Activated naive CD8-positive, alpha-beta T cell treated with anti-CD3 and anti-CD28 coated beads, Interleukin-2, amount 10 ng/mL, durations not matched to agents 7 days and 5 days (primary cell): ENCODE measurements around the gene ZBTB44. TPM values are rescaled to one million over a fixed set of nuclear protein-coding genes. Genes with fewer than 3 reads are reported as not detected.

Source experiments
- ATAC-seq: fragments of 150-1000 bp; cut with Tn5 transposase; one replicate; pipeline ENCODE4 v1.10.0; 2021; ENCODE audit warnings: low read depth, moderate library complexity
- POLR2A ChIA-PET: fragments of 350-600 bp; sonication (Branson Sonifier 250); formaldehyde crosslinking; loops from one replicate; lab custom pipeline; 2021; ENCODE audit warnings: antibody characterized with exemption; lab: Charles Lee
- DNase-seq: peaks from one replicate; pipeline ENCODE4 v3.0.0; 2021
- H3K27ac Mint-ChIP-seq: one replicate; pipeline ENCODE4 v1.8.0; 2022; ENCODE audit warnings: mild to moderate bottlenecking, mixed read lengths
- H3K27me3 Mint-ChIP-seq: one replicate; pipeline ENCODE4 v1.8.0; 2022; ENCODE audit warnings: mild to moderate bottlenecking, moderate library complexity, mixed read lengths
- H3K36me3 Mint-ChIP-seq: one replicate; pipeline ENCODE4 v1.8.0; 2021; ENCODE audit warnings: mild to moderate bottlenecking, mixed read lengths
- H3K4me1 Mint-ChIP-seq: one replicate; pipeline ENCODE4 v1.8.0; 2021; ENCODE audit warnings: mixed read lengths
- H3K4me3 Mint-ChIP-seq: one replicate; pipeline ENCODE4 v1.8.0; 2022; ENCODE audit warnings: mild to moderate bottlenecking, moderate library complexity, mixed read lengths
- H3K9me3 Mint-ChIP-seq: one replicate; pipeline ENCODE4 v1.8.0; 2021; ENCODE audit warnings: mixed read lengths
- total RNA-seq, 2 experiments: library from RNA; stranded (reverse); gene quantifications; one replicate each; pipeline ENCODE4 v1.2.3, GENCODE V29; 2021

Gene ZBTB44
- total RNA-seq, 2 experiments from 2014 or later, result 53.9 to 60.7 TPM

- H3K27ac Mint-ChIP-seq, result no peak overlapping the region
- DNase-seq (no peak), ATAC-seq (no peak)
- peaks cover 6% of the 10 kb centered on the region for H3K27me3 Mint-ChIP-seq
- H3K4me1 Mint-ChIP-seq, result no peaks in the 10 kb centered on the region
- H3K36me3 Mint-ChIP-seq, result no peaks in the 10 kb centered on the region
- no peaks in the 10 kb centered on the region for H3K9me3 Mint-ChIP-seq
- POLR2A ChIA-PET, result no interaction called here
- H3K4me3 Mint-ChIP-seq, result no peak overlapping the region
Observed at GRCh38 chr11:130189492-130190210, 125.1 kb downstream of the ZBTB44 start.

- POLR2A ChIA-PET, result no interaction called here
- DNase-seq, result no peak
- Mint-ChIP-seq H3K4me1 (no peaks in the 10 kb centered on the region), H3K4me3 (no peak overlapping the region), H3K9me3 (no peaks in the 10 kb centered on the region), H3K36me3 (no peaks in the 10 kb centered on the region), H3K27ac (no peak overlapping the region), H3K27me3 (peaks cover 11% of the 10 kb centered on the region)
- no peak for ATAC-seq
Observed at GRCh38 chr11:130188585-130189347, 126.0 kb downstream of the ZBTB44 start.

GRCh38 chr11:130188047-130188446 is 126.7 kb downstream of the ZBTB44 start:
- no peaks in the 10 kb centered on the region for H3K36me3 Mint-ChIP-seq
- H3K9me3 Mint-ChIP-seq, result no peaks in the 10 kb centered on the region
- DNase-seq (no peak), ATAC-seq (no peak)
- H3K27me3 Mint-ChIP-seq, result peaks cover 13% of the 10 kb centered on the region
- H3K4me1 Mint-ChIP-seq, result no peaks in the 10 kb centered on the region
- no peak overlapping the region for H3K27ac Mint-ChIP-seq
- POLR2A ChIA-PET, result no interaction called here
- H3K4me3 Mint-ChIP-seq, result no peak overlapping the region

DNA sequence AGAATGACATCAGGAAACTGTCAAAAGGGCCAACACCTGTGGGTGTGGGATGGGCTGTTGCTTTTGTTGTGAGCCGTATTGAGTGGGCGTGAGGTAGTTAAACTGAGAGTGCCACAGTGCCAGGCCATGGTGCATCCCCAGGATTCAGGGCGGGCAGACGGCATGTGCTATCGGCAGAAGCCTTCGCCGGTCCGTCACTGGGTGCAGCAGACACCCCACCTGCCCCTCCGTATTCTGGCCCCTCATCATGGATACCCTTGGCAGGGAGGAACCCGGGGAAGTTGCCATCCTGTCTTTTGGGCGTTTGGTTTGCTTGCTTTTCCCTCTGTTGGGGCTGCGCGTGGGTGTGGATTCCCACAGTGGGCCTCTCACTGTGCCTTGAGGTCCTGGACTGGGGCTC is 127.6 kb downstream of the ZBTB44 start:
- DNase-seq (no peak), ATAC-seq (no peak)
- H3K36me3 Mint-ChIP-seq, result no peaks in the 10 kb centered on the region
- H3K4me1 Mint-ChIP-seq, result no peaks in the 10 kb centered on the region
- H3K4me3 Mint-ChIP-seq, result no peak overlapping the region
- peaks cover 15% of the 10 kb centered on the region for H3K27me3 Mint-ChIP-seq
- POLR2A ChIA-PET, result no interaction called here
- no peaks in the 10 kb centered on the region for H3K9me3 Mint-ChIP-seq
- no peak overlapping the region for H3K27ac Mint-ChIP-seq

GRCh38 chr11:130183878-130184610 is 130.7 kb downstream of the ZBTB44 start:
- POLR2A ChIA-PET, result interaction anchor here (0.6 kb wide), 1 partner anchor 7 kb away, joined by 4 read pairs; no protein-coding TSS in a partner anchor
- no peak for ATAC-seq
- Mint-ChIP-seq H3K27ac (no peak overlapping the region), H3K9me3 (no peaks in the 10 kb centered on the region), H3K4me1 (no peaks in the 10 kb centered on the region), H3K27me3 (peaks cover 16% of the 10 kb centered on the region), H3K36me3 (no peaks in the 10 kb centered on the region), H3K4me3 (no peak overlapping the region)
- DNase-seq, result no peak

- Mint-ChIP-seq H3K27ac (no peak overlapping the region), H3K4me3 (no peak overlapping the region), H3K4me1 (no peaks in the 10 kb centered on the region), H3K27me3 (peaks cover 16% of the 10 kb centered on the region), H3K36me3 (no peaks in the 10 kb centered on the region), H3K9me3 (no peaks in the 10 kb centered on the region)
- POLR2A ChIA-PET, result no interaction called here
- DNase-seq (no peak), ATAC-seq (no peak)
Observed at GRCh38 chr11:130181295-130182272, 133.1 kb downstream of the ZBTB44 start.

DNA sequence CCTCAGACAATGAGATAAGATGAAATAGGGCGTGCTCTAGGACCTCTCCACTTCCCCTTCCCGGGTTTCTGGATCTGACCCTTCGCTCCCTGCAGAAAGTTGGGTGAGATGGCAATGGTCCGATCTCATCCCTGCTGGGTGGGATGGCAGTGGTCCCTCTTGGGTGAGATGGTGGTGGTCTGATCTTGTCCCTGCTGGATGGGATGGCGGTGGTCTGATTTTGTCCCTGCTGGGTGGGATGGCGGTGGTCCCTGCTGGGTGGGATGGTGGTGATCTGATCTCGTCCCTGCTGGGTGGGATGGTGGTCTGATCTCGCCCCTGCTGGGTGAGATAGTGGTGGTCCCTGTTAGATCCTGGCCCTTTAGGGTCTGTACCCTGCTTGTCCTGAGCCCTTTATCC is 133.8 kb downstream of the ZBTB44 start:
- H3K27me3 Mint-ChIP-seq, result peaks cover 16% of the 10 kb centered on the region
- DNase-seq (no peak), ATAC-seq (no peak)
- peaks cover 2% of the 10 kb centered on the region for H3K4me1 Mint-ChIP-seq
- H3K36me3 Mint-ChIP-seq, result no peaks in the 10 kb centered on the region
- POLR2A ChIA-PET, result no interaction called here
- peaks cover 2% of the 10 kb centered on the region for H3K9me3 Mint-ChIP-seq
- H3K27ac Mint-ChIP-seq, result no peak overlapping the region
- H3K4me3 Mint-ChIP-seq, result no peak overlapping the region

GRCh38 chr11:130180491-130180890 is 134.2 kb downstream of the ZBTB44 start:
- Mint-ChIP-seq H3K9me3 (peaks cover 2% of the 10 kb centered on the region), H3K4me3 (no peak overlapping the region), H3K4me1 (peaks cover 2% of the 10 kb centered on the region), H3K27me3 (peaks cover 16% of the 10 kb centered on the region), H3K36me3 (no peaks in the 10 kb centered on the region), H3K27ac (no peak overlapping the region)
- POLR2A ChIA-PET, result no interaction called here
- ATAC-seq (no peak), DNase-seq (no peak)

DNA sequence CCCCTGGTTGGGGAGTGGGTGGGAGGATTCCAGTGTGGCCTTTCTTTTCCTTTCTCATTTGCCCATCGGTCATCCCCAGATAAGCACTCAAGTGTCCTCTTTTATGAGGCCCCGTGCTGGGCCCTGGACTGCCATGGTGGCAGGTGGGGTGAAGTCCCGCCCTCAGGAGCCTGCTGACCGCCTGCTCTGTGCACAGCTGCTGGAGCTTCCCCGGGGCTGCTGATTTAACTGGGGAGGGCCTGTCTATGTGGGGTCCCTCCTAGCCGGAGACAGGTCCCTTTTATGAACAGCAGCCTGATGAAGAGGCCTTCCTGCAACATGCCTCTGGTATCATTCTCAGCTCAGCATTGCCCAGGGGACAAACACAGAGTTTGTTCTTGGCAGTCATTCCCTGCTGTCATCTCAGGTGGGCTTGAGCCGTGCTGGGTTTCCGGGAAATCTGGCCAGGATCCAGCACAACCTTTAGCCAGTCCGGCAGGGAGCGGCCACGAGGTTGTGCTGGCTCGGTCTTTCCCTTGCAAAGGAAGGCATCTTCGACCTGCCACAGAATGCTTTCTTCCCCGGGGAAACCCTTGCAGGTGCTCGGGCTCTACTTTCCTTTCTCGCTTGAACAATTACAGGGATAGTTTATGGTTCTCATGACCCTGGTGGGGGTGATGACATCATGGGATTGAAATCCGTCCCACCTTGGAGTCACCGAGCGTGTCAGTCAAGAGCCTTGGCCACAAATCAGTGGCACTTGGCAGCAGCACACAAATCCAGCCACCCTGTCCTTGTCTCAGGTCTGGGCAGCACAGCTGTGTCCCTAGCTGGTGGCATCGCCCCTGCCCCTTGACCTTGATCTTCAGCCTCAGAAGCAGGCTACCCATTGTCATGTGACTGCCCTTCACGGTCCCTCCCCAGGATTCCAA is 135.1 kb downstream of the ZBTB44 start:
- ATAC-seq (no peak), DNase-seq (no peak)
- H3K4me1 Mint-ChIP-seq, result peaks cover 2% of the 10 kb centered on the region
- POLR2A ChIA-PET, result no interaction called here
- peaks cover 5% of the 10 kb centered on the region for H3K9me3 Mint-ChIP-seq
- H3K27ac Mint-ChIP-seq, result no peak overlapping the region
- no peaks in the 10 kb centered on the region for H3K36me3 Mint-ChIP-seq
- H3K27me3 Mint-ChIP-seq, result peaks cover 13% of the 10 kb centered on the region
- H3K4me3 Mint-ChIP-seq, result no peak overlapping the region

- H3K27ac Mint-ChIP-seq, result no peak overlapping the region
- H3K27me3 Mint-ChIP-seq, result peaks cover 8% of the 10 kb centered on the region
- H3K36me3 Mint-ChIP-seq, result no peaks in the 10 kb centered on the region
- H3K4me1 Mint-ChIP-seq, result peaks cover 2% of the 10 kb centered on the region
- no peak for DNase-seq
- peaks cover 7% of the 10 kb centered on the region for H3K9me3 Mint-ChIP-seq
- no peak for ATAC-seq
- H3K4me3 Mint-ChIP-seq, result no peak overlapping the region
- POLR2A ChIA-PET, result no interaction called here
Observed at GRCh38 chr11:130178441-130179339, 136.0 kb downstream of the ZBTB44 start.

- Mint-ChIP-seq H3K27me3 (peaks cover 10% of the 10 kb centered on the region), H3K4me1 (peaks cover 2% of the 10 kb centered on the region), H3K36me3 (no peaks in the 10 kb centered on the region), H3K27ac (no peak overlapping the region), H3K9me3 (peaks cover 7% of the 10 kb centered on the region), H3K4me3 (no peak overlapping the region)
- no peak for ATAC-seq
- POLR2A ChIA-PET, result no interaction called here
- DNase-seq, result no peak
Observed at GRCh38 chr11:130177782-130178181, 136.9 kb downstream of the ZBTB44 start.
